ENCODE measurements around the gene UBR4.

Gene UBR4

GRCh38 chr1:19160831-19161230 lies 49.2 kb downstream of the UBR4 start:
- H3K27me3 Mint-ChIP-seq, result no peaks in the 10 kb centered on the region
- DNase-seq, result no peak
- H3K4me1 Mint-ChIP-seq (ENCODE audit: low read depth), result peaks cover 10% of the 10 kb centered on the region
- no peak overlapping the region for H3K4me3 Mint-ChIP-seq
- no peaks in the 10 kb centered on the region for H3K9me3 Mint-ChIP-seq
- peaks cover 100% of the 10 kb centered on the region for H3K36me3 Mint-ChIP-seq (ENCODE audit: low read depth)
- H3K27ac Mint-ChIP-seq, result no peak overlapping the region

DNA sequence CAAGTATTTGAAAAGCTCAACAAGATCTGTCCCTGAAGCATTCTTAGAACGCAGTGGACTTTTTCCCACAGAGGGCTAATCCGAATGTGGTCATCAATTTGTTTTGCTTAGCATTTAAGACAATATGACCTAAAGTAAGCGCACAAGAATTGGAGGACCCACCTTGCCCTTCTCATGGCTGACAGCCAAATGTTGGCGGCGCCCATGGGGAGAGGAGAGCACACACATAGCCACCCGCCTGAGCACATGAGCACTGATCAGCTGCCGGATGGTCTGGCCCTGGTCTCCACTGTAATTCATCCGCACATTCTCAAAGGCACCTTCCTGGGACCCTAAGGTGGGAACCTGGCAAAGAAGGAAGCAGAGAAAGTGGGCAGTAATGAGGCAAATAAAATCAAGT lies 52.4 kb downstream of the UBR4 start:
- no peaks in the 10 kb centered on the region for H3K27me3 Mint-ChIP-seq
- no peak for DNase-seq
- peaks cover 100% of the 10 kb centered on the region for H3K36me3 Mint-ChIP-seq (ENCODE audit: low read depth)
- no peak overlapping the region for H3K27ac Mint-ChIP-seq
- no peak overlapping the region for H3K4me3 Mint-ChIP-seq
- H3K9me3 Mint-ChIP-seq, result no peaks in the 10 kb centered on the region
- H3K4me1 Mint-ChIP-seq (ENCODE audit: low read depth), result peaks cover 10% of the 10 kb centered on the region

- Mint-ChIP-seq H3K4me3 (no peak overlapping the region), H3K27me3 (no peaks in the 10 kb centered on the region), H3K9me3 (no peaks in the 10 kb centered on the region), H3K36me3 (ENCODE audit: low read depth) (peaks cover 100% of the 10 kb centered on the region), H3K27ac (peak overlapping the region; percentile 73), H3K4me1 (ENCODE audit: low read depth) (peaks cover 10% of the 10 kb centered on the region)
- DNase-seq, result no peak
These were observed 53.4 kb downstream of the UBR4 start for GRCh38 chr1:19156676-19157075.

- H3K36me3 Mint-ChIP-seq (ENCODE audit: low read depth), result peaks cover 100% of the 10 kb centered on the region
- no peak overlapping the region for H3K4me3 Mint-ChIP-seq
- H3K9me3 Mint-ChIP-seq, result no peaks in the 10 kb centered on the region
- DNase-seq, result no peak
- no peaks in the 10 kb centered on the region for H3K27me3 Mint-ChIP-seq
- peaks cover 10% of the 10 kb centered on the region for H3K4me1 Mint-ChIP-seq (ENCODE audit: low read depth)
- H3K27ac Mint-ChIP-seq, result peak overlapping the region; percentile 24
These were observed 55.2 kb downstream of the UBR4 start for GRCh38 chr1:19154876-19155275.

GRCh38 chr1:19153169-19153568 lies 56.9 kb downstream of the UBR4 start:
- Mint-ChIP-seq H3K36me3 (ENCODE audit: low read depth) (peaks cover 100% of the 10 kb centered on the region), H3K27ac (peak overlapping the region; percentile 55)
- DNase-seq, result no peak

DNA sequence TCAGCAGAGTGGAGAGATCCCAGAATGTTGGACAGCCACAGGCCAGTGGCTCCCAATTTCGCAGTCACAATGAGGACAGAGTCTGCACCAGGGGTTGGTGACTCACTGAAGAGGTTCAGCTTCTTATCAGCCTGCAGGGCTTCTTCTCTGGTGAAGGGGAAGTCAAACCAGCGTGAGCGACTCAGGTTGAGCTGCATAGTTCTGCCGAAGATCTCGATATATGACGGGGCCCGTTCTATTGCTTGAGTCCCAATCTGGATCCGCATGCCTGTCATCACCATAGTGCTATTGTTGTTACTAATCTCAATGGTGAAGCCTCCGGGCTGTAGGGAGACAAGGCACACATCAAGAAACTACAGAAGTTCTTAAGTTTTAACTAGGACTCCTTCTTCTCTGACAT lies 58.5 kb downstream of the UBR4 start:
- DNase-seq, result no peak
- H3K27ac Mint-ChIP-seq, result peak overlapping the region; percentile 42
- H3K4me1 Mint-ChIP-seq (ENCODE audit: low read depth), result no peaks in the 10 kb centered on the region
- H3K36me3 Mint-ChIP-seq (ENCODE audit: low read depth), result peaks cover 100% of the 10 kb centered on the region
- H3K4me3 Mint-ChIP-seq, result no peak overlapping the region
- H3K9me3 Mint-ChIP-seq, result no peaks in the 10 kb centered on the region
- no peaks in the 10 kb centered on the region for H3K27me3 Mint-ChIP-seq

More at GRCh38 chr1:19153169-19153568, 56.9 kb downstream of the UBR4 start:
- H3K4me1 Mint-ChIP-seq (ENCODE audit: low read depth), result peaks cover 9% of the 10 kb centered on the region
- no peaks in the 10 kb centered on the region for H3K27me3 Mint-ChIP-seq
- no peaks in the 10 kb centered on the region for H3K9me3 Mint-ChIP-seq
- H3K4me3 Mint-ChIP-seq, result no peak overlapping the region

- Mint-ChIP-seq H3K9me3 (no peaks in the 10 kb centered on the region), H3K36me3 (ENCODE audit: low read depth) (peaks cover 100% of the 10 kb centered on the region), H3K27me3 (no peaks in the 10 kb centered on the region), H3K27ac (peak overlapping the region; percentile 41), H3K4me3 (no peak overlapping the region), H3K4me1 (ENCODE audit: low read depth) (no peaks in the 10 kb centered on the region)
- DNase-seq, result no peak
These were observed 60.3 kb downstream of the UBR4 start for GRCh38 chr1:19149736-19150135.

GRCh38 chr1:19140465-19140864 lies 69.6 kb downstream of the UBR4 start:
- no peaks in the 10 kb centered on the region for H3K9me3 Mint-ChIP-seq
- no peak for DNase-seq
- no peaks in the 10 kb centered on the region for H3K27me3 Mint-ChIP-seq
- no peak overlapping the region for H3K4me3 Mint-ChIP-seq
- H3K4me1 Mint-ChIP-seq (ENCODE audit: low read depth), result no peaks in the 10 kb centered on the region
- H3K36me3 Mint-ChIP-seq (ENCODE audit: low read depth), result peaks cover 96% of the 10 kb centered on the region
- H3K27ac Mint-ChIP-seq, result peak overlapping the region; percentile 38

GRCh38 chr1:19139711-19140110 lies 70.4 kb downstream of the UBR4 start:
- Mint-ChIP-seq H3K4me3 (no peak overlapping the region), H3K27me3 (no peaks in the 10 kb centered on the region), H3K36me3 (ENCODE audit: low read depth) (peaks cover 96% of the 10 kb centered on the region), H3K9me3 (no peaks in the 10 kb centered on the region), H3K4me1 (ENCODE audit: low read depth) (no peaks in the 10 kb centered on the region), H3K27ac (peak overlapping the region; percentile 65)
- DNase-seq, result no peak

DNA sequence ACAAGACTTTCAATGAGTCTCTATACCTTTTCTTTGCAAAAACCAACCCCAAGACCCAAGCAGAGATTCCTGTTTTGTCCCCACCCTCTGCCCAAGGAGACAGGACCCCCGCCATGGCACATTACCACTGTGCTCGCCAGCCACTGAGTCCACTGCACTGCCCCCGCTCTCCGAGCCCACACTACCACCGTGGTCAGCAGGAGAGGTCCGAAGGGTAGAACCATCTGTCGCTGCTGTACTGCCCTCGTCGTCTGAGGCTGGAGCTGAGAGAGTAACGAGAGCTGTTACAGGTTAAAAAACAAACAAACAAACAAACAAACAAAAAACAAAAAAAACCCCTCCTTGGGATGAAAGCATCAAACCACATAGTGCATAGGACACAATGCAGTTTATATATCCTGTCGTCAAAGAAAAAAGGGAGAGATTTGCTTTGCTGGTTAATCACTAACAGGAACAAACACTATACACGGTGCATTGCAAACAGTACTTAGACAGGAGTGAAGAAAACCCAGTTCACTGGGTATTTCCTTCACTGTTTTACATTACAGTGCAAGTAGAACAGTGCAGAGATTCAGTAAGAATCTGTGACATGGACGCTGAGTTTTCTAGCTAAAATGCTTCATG lies 71.0 kb downstream of the UBR4 start:
- Mint-ChIP-seq H3K4me1 (ENCODE audit: low read depth) (no peaks in the 10 kb centered on the region), H3K36me3 (ENCODE audit: low read depth) (peaks cover 96% of the 10 kb centered on the region), H3K4me3 (no peak overlapping the region), H3K27ac (peak overlapping the region; percentile 65), H3K9me3 (no peaks in the 10 kb centered on the region), H3K27me3 (no peaks in the 10 kb centered on the region)
- DNase-seq, result no peak

GRCh38 chr1:19138331-19138730 lies 71.7 kb downstream of the UBR4 start:
- no peak overlapping the region for H3K4me3 Mint-ChIP-seq
- H3K4me1 Mint-ChIP-seq (ENCODE audit: low read depth), result no peaks in the 10 kb centered on the region
- no peak overlapping the region for H3K27ac Mint-ChIP-seq
- no peaks in the 10 kb centered on the region for H3K9me3 Mint-ChIP-seq
- no peak for DNase-seq
- no peaks in the 10 kb centered on the region for H3K27me3 Mint-ChIP-seq
- peaks cover 93% of the 10 kb centered on the region for H3K36me3 Mint-ChIP-seq (ENCODE audit: low read depth)

DNA sequence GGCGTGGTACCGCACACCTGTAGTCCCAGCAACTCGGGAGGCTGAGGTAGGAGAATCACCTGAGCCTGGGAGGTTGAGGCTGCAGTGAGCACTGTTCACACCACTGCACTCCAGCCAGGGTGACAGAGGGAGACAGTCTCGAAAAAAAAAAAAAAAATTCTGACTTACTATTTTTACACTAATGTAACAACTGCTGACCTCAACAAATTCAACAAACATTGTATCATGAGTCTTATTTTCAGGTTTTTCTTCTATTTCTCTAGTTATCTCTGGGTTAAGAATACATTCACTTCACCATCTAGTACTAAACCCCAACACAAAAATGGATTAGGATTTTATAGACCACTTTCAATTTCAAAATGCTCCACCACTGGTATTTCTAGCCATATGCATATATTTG lies 72.9 kb downstream of the UBR4 start:
- Mint-ChIP-seq H3K36me3 (ENCODE audit: low read depth) (peaks cover 97% of the 10 kb centered on the region), H3K4me3 (no peak overlapping the region), H3K4me1 (ENCODE audit: low read depth) (no peaks in the 10 kb centered on the region), H3K27ac (peak overlapping the region; percentile 8), H3K9me3 (no peaks in the 10 kb centered on the region), H3K27me3 (no peaks in the 10 kb centered on the region)
- DNase-seq, result no peak

GRCh38 chr1:19133360-19133759 lies 76.7 kb downstream of the UBR4 start:
- DNase-seq, result no peak
- Mint-ChIP-seq H3K27ac (no peak overlapping the region), H3K4me3 (no peak overlapping the region), H3K27me3 (no peaks in the 10 kb centered on the region), H3K36me3 (ENCODE audit: low read depth) (peaks cover 94% of the 10 kb centered on the region), H3K9me3 (no peaks in the 10 kb centered on the region), H3K4me1 (ENCODE audit: low read depth) (no peaks in the 10 kb centered on the region)

DNA sequence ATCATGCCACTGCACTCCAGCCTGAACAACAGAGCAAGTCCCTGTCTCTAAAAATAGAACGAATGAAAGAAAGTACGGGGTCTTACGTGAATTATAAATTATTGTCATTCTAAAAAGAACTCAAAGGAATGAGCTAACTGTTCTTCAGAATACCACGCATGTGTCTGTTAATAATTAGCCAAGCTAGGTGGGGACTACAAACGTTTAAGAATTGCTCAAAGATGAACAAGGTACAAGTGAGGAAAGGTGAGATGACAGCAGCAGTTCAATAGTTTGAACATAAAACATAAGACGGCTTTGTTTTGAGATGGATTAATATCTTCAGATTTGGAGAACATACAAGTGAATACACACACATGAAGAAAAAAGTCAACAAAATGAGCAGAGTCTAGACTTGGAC lies 79.6 kb downstream of the UBR4 start:
- Mint-ChIP-seq H3K36me3 (ENCODE audit: low read depth) (peaks cover 94% of the 10 kb centered on the region), H3K27ac (no peak overlapping the region), H3K27me3 (no peaks in the 10 kb centered on the region), H3K4me3 (no peak overlapping the region), H3K9me3 (no peaks in the 10 kb centered on the region), H3K4me1 (ENCODE audit: low read depth) (peaks cover 12% of the 10 kb centered on the region)
- DNase-seq, result no peak

- no peak for DNase-seq
- H3K27me3 Mint-ChIP-seq, result no peaks in the 10 kb centered on the region
- no peak overlapping the region for H3K4me3 Mint-ChIP-seq
- peak overlapping the region; percentile 22 for H3K27ac Mint-ChIP-seq
- peaks cover 95% of the 10 kb centered on the region for H3K36me3 Mint-ChIP-seq (ENCODE audit: low read depth)
- H3K4me1 Mint-ChIP-seq (ENCODE audit: low read depth), result peaks cover 26% of the 10 kb centered on the region
- H3K9me3 Mint-ChIP-seq, result no peaks in the 10 kb centered on the region
These were observed 81.0 kb downstream of the UBR4 start for GRCh38 chr1:19128968-19129514.

DNA sequence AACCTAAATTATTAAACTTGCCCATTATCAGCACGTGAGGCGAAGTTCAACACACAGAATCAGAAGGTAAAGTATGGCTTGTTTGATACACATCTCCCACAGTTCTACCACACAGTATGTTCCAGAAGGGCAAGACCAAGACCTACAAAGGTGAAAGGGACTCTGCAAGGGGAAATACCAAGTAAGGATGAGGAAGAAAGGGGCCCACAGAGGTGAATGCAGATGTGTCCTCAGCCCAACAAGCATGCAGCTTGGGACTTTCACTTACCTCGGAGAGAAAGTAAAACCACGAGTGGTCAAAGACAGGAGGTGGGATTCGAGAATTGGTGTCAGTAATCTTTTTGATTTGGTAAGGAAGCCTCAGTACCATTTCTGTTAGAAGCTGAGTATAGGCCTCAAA lies 85.8 kb downstream of the UBR4 start:
- Mint-ChIP-seq H3K27ac (peak overlapping the region; percentile 83), H3K9me3 (no peaks in the 10 kb centered on the region), H3K27me3 (no peaks in the 10 kb centered on the region), H3K4me1 (ENCODE audit: low read depth) (peaks cover 34% of the 10 kb centered on the region), H3K4me3 (no peak overlapping the region), H3K36me3 (ENCODE audit: low read depth) (peaks cover 100% of the 10 kb centered on the region)
- DNase-seq, result no peak
